K562 (cell line): ENCODE data around the gene VGF. TPM values are rescaled to one million over a fixed set of nuclear protein-coding genes. Genes with fewer than 3 reads are reported as not detected.

Experiments
- ATAC-seq: fragments of 200-7000 bp; cut with Tn5 transposase; 3 replicates; pipeline ENCODE4 v1.9.1; 2020; ENCODE audit warnings: moderate library complexity
- BruUV-seq: library from RNA; stranded (reverse); fragments of 400-500 nt; replicated peaks from 2 replicates; lab custom pipeline; 2021; lab: Mats Ljungman, UMichigan
- CTCF ChIA-PET: fragments of 300-600 bp; formaldehyde crosslinking; extraction: SDS; loops from one replicate; lab custom pipeline; 2021; ENCODE audit warnings: low intra/inter-chr PET ratio; lab: Yijun Ruan, JAX
- POLR2A ChIA-PET: fragments of 300-600, 350-650 bp; sonication (Branson Sonifier 250); formaldehyde crosslinking; extraction: SDS; loops from one replicate; lab custom pipeline; 2021; ENCODE audit warnings: antibody characterized with exemption, inconsistent platforms; lab: Yijun Ruan, JAX
- DNase-seq, 4 experiments: peaks; one replicate each; pipeline versions ENCODE4 v3.0.0 to v3.0.0-alpha.2; 2011 to 2018; ENCODE audit warnings: low spot score in 3 of 4, mixed read lengths in 3 of 4; ENCODE audit errors: extremely low read depth in 1 of 4
- FAIRE-seq: peaks from 2 replicates; lab custom pipeline; 2011; peaks lifted over from hg19 to GRCh38; lab: Jason Lieb, UNC
- H2AFZ ChIP-seq: 2 replicates; pipeline ENCODE4 v1.6.0; 2011; ENCODE audit warnings: low read depth, low read length, control low read depth, inconsistent platforms
- H3K27ac ChIP-seq: fragments of 200-600 bp; 3 replicates; pipeline ENCODE4 v1.8.0; 2011; ENCODE audit warnings: low read depth, mild to moderate bottlenecking, control low read depth, inconsistent platforms, low read length, moderate library complexity, mixed read lengths; ENCODE audit errors: extremely low read depth
- H3K27me3 ChIP-seq, 2 experiments: fragments of 300-600 bp in 1 of 2; 2 replicates in 1 of 2; 3 replicates in 1 of 2; pipeline versions ENCODE4 v1.6.0 to v1.8.0; 2011; ENCODE audit warnings: inconsistent platforms in 2 of 2, low read length in 2 of 2, mild to moderate bottlenecking in 1 of 2, mixed read lengths in 1 of 2, moderate library complexity in 1 of 2; ENCODE audit not compliant: control insufficient read depth in 2 of 2, insufficient read depth in 2 of 2
- H3K36me3 ChIP-seq: fragments of 300-600 bp; 3 replicates; pipeline ENCODE4 v1.8.0; 2011; ENCODE audit warnings: mild to moderate bottlenecking, low read length, inconsistent platforms; ENCODE audit not compliant: control insufficient read depth, insufficient read depth
- H3K4me1 ChIP-seq, 2 experiments: fragments of 200-600 bp in 1 of 2; replicated peaks in 1 of 2; 2 replicates in 1 of 2; 3 replicates in 1 of 2; pipeline versions ENCODE4 v1.5.1 to v1.8.0; 2011; ENCODE audit warnings: inconsistent platforms in 2 of 2, low read length in 2 of 2, mild to moderate bottlenecking in 1 of 2, mixed read lengths in 1 of 2, moderate library complexity in 1 of 2; ENCODE audit not compliant: control insufficient read depth in 2 of 2, insufficient read depth in 2 of 2
- H3K4me2 ChIP-seq: 2 replicates; pipeline ENCODE4 v1.6.1; 2011; ENCODE audit warnings: low read length, control low read depth, inconsistent platforms, mixed read lengths; ENCODE audit not compliant: insufficient read depth
- H3K4me3 ChIP-seq: fragments of 200-600 bp; sonication (generic), shearing (Covaris generic); 2 replicates; pipeline ENCODE4 v1.5.1; 2016; ENCODE audit warnings: control low read depth, inconsistent platforms
- H3K79me2 ChIP-seq: fragments of 200-600 bp; 3 replicates; pipeline ENCODE4 v1.8.0; 2011; ENCODE audit warnings: low read length, inconsistent platforms; ENCODE audit not compliant: control insufficient read depth, insufficient read depth
- H3K9ac ChIP-seq, 2 experiments: 2 replicates each; pipeline versions ENCODE4 v1.6.0 to v1.6.1; 2011; ENCODE audit warnings: low read depth in 2 of 2, low read length in 2 of 2, control low read depth in 1 of 2, inconsistent platforms in 1 of 2, mild to moderate bottlenecking in 1 of 2, mixed read lengths in 1 of 2; ENCODE audit not compliant: insufficient read depth in 1 of 2
- H3K9me1 ChIP-seq: one replicate; pipeline ENCODE4 v1.6.0; 2011; ENCODE audit warnings: inconsistent platforms, mild to moderate bottlenecking, low read length, moderate library complexity; ENCODE audit not compliant: control insufficient read depth, insufficient read depth
- H3K9me3 ChIP-seq: replicated peaks from 2 replicates; pipeline ENCODE4 v1.5.1; 2011; ENCODE audit warnings: low read depth, low read length, inconsistent platforms; ENCODE audit not compliant: control insufficient read depth, insufficient read depth
- H4K20me1 ChIP-seq: replicated peaks from 2 replicates; pipeline ENCODE4 v1.6.1; 2011; ENCODE audit warnings: low read length, inconsistent platforms, mixed read lengths; ENCODE audit not compliant: control insufficient read depth, insufficient read depth
- KDM1A ChIP-seq, 2 experiments: fragments of 450-650 bp; IDR thresholded peaks; 2 replicates each; pipeline ENCODE4 v1.6.1; 2016; ENCODE audit warnings: mild to moderate bottlenecking in 2 of 2
- PTRF ChIP-seq: fragments of 450-650 bp; IDR thresholded peaks from 2 replicates; pipeline ENCODE4 v1.6.1; 2016; ENCODE audit warnings: mild to moderate bottlenecking, missing genetic modification characterization, missing compliant biosample characterization
- RBFOX2 ChIP-seq: fragments of 200-400 bp; formaldehyde crosslinking; IDR thresholded peaks from 2 replicates; pipeline ENCODE4 v1.6.1; 2017; ENCODE audit warnings: low read depth, mild to moderate bottlenecking, low read length, moderate library complexity
- TOE1 ChIP-seq, 2 experiments: fragments of 450-650 bp in 1 of 2; sonication (generic) in 1 of 2; formaldehyde crosslinking in 1 of 2; IDR thresholded peaks; 2 replicates each; pipeline versions ENCODE4 v1.7.1 to v1.8.0; 2016 to 2022; ENCODE audit warnings: borderline replicate concordance in 2 of 2, mild to moderate bottlenecking in 2 of 2, antibody characterized with exemption in 1 of 2, inconsistent platforms in 1 of 2, low read depth in 1 of 2, missing genetic modification reagents in 1 of 2, moderate library complexity in 1 of 2
- ZNF175 ChIP-seq: fragments of 200-800 bp; sonication (Bioruptor generic); IDR thresholded peaks from 2 replicates; pipeline ENCODE4 v1.6.1; 2016; ENCODE audit warnings: low read depth, mild to moderate bottlenecking, missing genetic modification characterization, missing compliant biosample characterization
- WGBS: fragments of 100-300 bp; shearing (Covaris generic); methylation state at CpG from one replicate; pipeline ENCODE4 v1.1.6; 2016; ENCODE audit warnings: low coverage, mixed read lengths; ENCODE audit not compliant: insufficient coverage; ENCODE audit errors: missing lambda C conversion rate; 5-methylcytosine and 5-hydroxymethylcytosine counted together
- in situ Hi-C: fragments of 300-500 bp; cut with MboI; formaldehyde crosslinking; loops from 4 replicates; pipeline ENCODE4 v1.15.0; 2018; ENCODE audit warnings: inconsistent platforms, mixed read lengths
- intact Hi-C: fragments of 100-400 bp; cut with micrococcal nuclease; formaldehyde crosslinking; loops from 2 replicates; pipeline ENCODE4 v1.14.2; 2022
- polyA plus RNA-seq, 8 experiments: library from polyadenylated mRNA; depleted of rRNA in 4 of 8; stranded (reverse) in 5 of 8; unstranded in 3 of 8; fragments of >200 nt; fragmentation: Nextera tagmentation in 2 of 8; fragmentation: Illumina TruSeq in 1 of 8; extraction: Ambion mirVana in 2 of 8; extraction: Trizol in 1 of 8; gene quantifications; 2 replicates each; pipeline versions ENCODE4 v1.2.1 to v1.2.3, GENCODE V29; 2011 to 2014; ENCODE audit warnings: inconsistent platforms in 1 of 8, missing spikeins in 1 of 8
- total RNA-seq, 7 experiments: library from RNA; depleted of rRNA in 6 of 7; stranded (reverse); fragments of >200 nt in 6 of 7; fragmentation: Illumina TruSeq in 2 of 7; extraction: Trizol in 2 of 7; gene quantifications; 2 replicates each; pipeline versions ENCODE4 v1.2.1 to v1.2.3, GENCODE V29; 2011 to 2021; ENCODE audit warnings: low replicate concordance in 1 of 7

Gene VGF
- total and polyA plus RNA-seq, 9 of the 15 experiments (the other 6 are each of a cell fraction or from before 2014, with no cell fraction given), result 0.03 to 5.7 (median 0.34) TPM

DNA sequence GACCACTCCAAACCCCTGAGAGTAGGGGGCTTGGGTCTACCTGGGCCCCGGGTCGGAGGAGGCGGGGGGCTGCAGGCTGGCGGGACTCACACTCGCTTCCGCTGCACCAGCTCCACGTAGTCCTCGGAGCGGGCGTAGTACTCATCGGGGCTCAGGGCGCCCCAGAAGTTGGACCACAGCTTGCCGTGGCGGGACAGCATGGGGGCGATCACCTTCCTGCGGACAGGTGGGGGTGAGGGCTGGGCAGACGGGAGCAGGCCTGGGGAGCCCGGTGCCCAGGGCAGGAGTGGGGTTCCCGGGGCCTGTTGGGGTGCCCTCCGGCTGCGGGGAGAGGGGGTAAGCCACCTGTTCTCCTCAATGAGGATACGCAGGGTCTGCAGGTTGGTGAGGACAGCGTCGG lies 46.1 kb upstream of the VGF start:
- Histone ChIP-seq H3K4me1 (peaks cover 6 to 35% of the 10 kb centered on the region in 2 experiments), H3K79me2 (peaks cover 8% of the 10 kb centered on the region)
- in situ Hi-C loops, result no loop called here
- CTCF ChIA-PET, result no interaction called here
- no peak for TF ChIP-seq ZNF175 (CRISPR knock-in tag)
- TF ChIP-seq PTRF, result no peak
- TF ChIP-seq TOE1 (IDR thresholded peaks at IDR 0.05; ENCODE audit: borderline replicate concordance), result no peak
- no peak for TF ChIP-seq TOE1 (CRISPR knock-in tag; IDR thresholded peaks at IDR 0.05; ENCODE audit: borderline replicate concordance, low read depth)
- peak; percentile 34; the same call in 1 of the 2 replicates for TF ChIP-seq RBFOX2
- no peak for TF ChIP-seq KDM1A (IDR thresholded peaks at IDR 0.05)
- TF ChIP-seq, all 486 proteins: peak for 1
- Histone ChIP-seq H3K4me3 (no peak overlapping the region), H2AFZ (no peak overlapping the region), H3K9me1 (no peaks in the 10 kb centered on the region), H3K27me3 (no peaks in the 10 kb centered on the region), H4K20me1 (no peaks in the 10 kb centered on the region), H3K27ac (no peak overlapping the region), H3K9ac (peak overlapping the region in 1 of 2 experiments; percentile 9; a peak in 2 of 4 replicates), H3K36me3 (peaks cover 75% of the 10 kb centered on the region; the same call in 2 of the 3 replicates), H3K4me2 (no peak overlapping the region), H3K9me3 (no peaks in the 10 kb centered on the region)
- intact Hi-C loops, result no loop called here
- no TSS peak for BruUV-seq
- ATAC-seq (no peak), FAIRE-seq (no peak), DNase-seq (no peak)
- WGBS, result 96% methylated on average over 20 of the region's 24 CpGs
- POLR2A ChIA-PET, result interaction anchor here (0.7 kb wide), 1 partner anchor 19 kb away, joined by 5 read pairs; no protein-coding TSS in a partner anchor
